HL-60 (cell line): ENCODE results near the gene CCR3.

Source experiments
- DNase-seq, 2 experiments: peaks; one replicate each; pipeline ENCODE4 v3.0.0-alpha.2; 2010 to 2020; ENCODE audit warnings: low read depth in 1 of 2, low spot score in 1 of 2
- H3K27ac ChIP-seq: fragments of 250-450 bp; sonication (Bioruptor Pico); replicated peaks from 2 replicates; pipeline ENCODE4 v1.5.1; 2020; ENCODE audit warnings: mild to moderate bottlenecking, moderate library complexity
- H3K27me3 ChIP-seq: fragments of 250-450 bp; sonication (Bioruptor Pico); 2 replicates; pipeline ENCODE4 v1.5.1; 2021; ENCODE audit warnings: mild to moderate bottlenecking, moderate library complexity; ENCODE audit not compliant: insufficient read depth, poor library complexity, severe bottlenecking
- H3K4me3 ChIP-seq: replicated peaks from 2 replicates; pipeline ENCODE4 v1.5.1; 2011; ENCODE audit warnings: mild to moderate bottlenecking, control low read depth, low read length; ENCODE audit not compliant: insufficient read depth
- CTCF ChIP-seq: IDR thresholded peaks from one replicate; pipeline ENCODE4 v1.5.1; 2011; ENCODE audit warnings: low read length, control low read depth, inconsistent platforms; ENCODE audit not compliant: insufficient read depth
- GABPA ChIP-seq: IDR thresholded peaks from 2 replicates; pipeline ENCODE4 v1.6.1; 2012; ENCODE audit warnings: low read depth
- POLR2AphosphoS5 ChIP-seq: IDR thresholded peaks from 2 replicates; pipeline ENCODE4 v1.6.1; 2012; ENCODE audit warnings: low read depth
- REST ChIP-seq: IDR thresholded peaks from 2 replicates; pipeline ENCODE4 v1.6.1; 2012; ENCODE audit warnings: low read depth; ENCODE audit not compliant: insufficient replicate concordance
- SPI1 ChIP-seq: IDR thresholded peaks from 2 replicates; pipeline ENCODE4 v1.6.1; 2012; ENCODE audit warnings: low read depth, mild to moderate bottlenecking, borderline replicate concordance

The CCR3 gene

GRCh38 chr3:46264002-46264401 is 21.7 kb downstream of the CCR3 start:
- Histone ChIP-seq H3K4me3 (no peak overlapping the region), H3K27me3 (no peaks in the 10 kb centered on the region), H3K27ac (no peak overlapping the region)
- no peak for DNase-seq
- TF ChIP-seq SPI1 (no peak), POLR2AphosphoS5 (no peak), CTCF (no peak), REST (no peak), GABPA (no peak)

GRCh38 chr3:46266598-46266997 is 24.3 kb downstream of the CCR3 start:
- Histone ChIP-seq H3K27me3 (no peaks in the 10 kb centered on the region), H3K27ac (no peak overlapping the region), H3K4me3 (no peak overlapping the region)
- no peak for TF ChIP-seq POLR2AphosphoS5
- no peak for TF ChIP-seq SPI1
- no peak for TF ChIP-seq REST
- TF ChIP-seq CTCF: no peak
- TF ChIP-seq GABPA: no peak
- DNase-seq: no peak

- no peaks in the 10 kb centered on the region for H3K27me3 ChIP-seq
Measured at GRCh38 chr3:46269556-46269955, 27.3 kb downstream of the CCR3 start.

More at GRCh38 chr3:46269556-46269955, 27.3 kb downstream of the CCR3 start:
- Histone ChIP-seq H3K27ac (no peak overlapping the region), H3K4me3 (no peak overlapping the region)
- TF ChIP-seq POLR2AphosphoS5: no peak
- TF ChIP-seq SPI1: no peak
- no peak for TF ChIP-seq GABPA
- no peak for TF ChIP-seq CTCF
- no peak for TF ChIP-seq REST
- DNase-seq: no peak
